ENCODE results near the gene OMG.
"Not testable (repeated sequence)": the region's sequence is repeated elsewhere in the genome, so short reads cannot be mapped to it uniquely, and the experiment has no call there.

Gene OMG

GRCh38 chr17:31308372-31309334 lies 11.6 kb upstream of the OMG start:
- DNase-seq (ENCODE audit: low spot score), result no peak

DNA sequence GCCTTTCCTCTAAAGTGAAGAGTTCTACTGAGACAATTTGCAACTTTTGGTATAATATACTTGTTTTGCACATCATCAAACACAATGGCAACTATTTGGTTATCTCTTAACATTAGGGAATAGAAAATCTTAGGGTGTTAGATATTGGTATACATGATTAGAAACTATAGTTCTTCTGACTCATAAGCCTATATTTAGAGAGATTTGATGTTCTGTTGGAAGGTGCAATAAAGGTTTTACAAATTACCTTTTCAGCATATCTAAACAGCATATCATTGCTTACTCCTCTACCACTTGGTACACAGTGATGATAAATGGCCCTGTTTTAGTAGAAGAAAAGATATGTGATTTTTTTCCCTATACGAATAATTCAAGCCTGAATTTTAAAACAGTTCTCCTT lies 10.6 kb upstream of the OMG start:
- DNase-seq (ENCODE audit: low spot score), result no peak

DNA sequence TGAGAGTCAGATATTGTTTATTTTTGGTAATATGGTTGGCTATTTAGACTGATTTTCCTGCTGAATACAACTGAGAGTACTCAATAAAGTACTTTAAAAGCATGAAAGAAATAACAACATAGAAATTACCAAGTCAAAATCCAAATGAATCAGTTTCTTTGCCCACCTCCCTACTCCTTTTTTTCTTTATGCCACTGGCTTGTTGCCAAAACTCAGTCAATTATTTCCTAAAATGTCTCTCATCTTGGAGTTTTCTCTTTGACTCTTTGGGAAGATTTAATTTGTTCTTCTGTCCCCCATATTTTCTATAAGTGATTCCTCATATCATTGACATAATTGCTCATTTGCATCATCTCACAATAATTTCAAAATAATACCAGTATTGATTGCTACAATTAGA lies 2.6 kb upstream of the OMG start:
- DNase-seq (ENCODE audit: low spot score), result no peak

DNA sequence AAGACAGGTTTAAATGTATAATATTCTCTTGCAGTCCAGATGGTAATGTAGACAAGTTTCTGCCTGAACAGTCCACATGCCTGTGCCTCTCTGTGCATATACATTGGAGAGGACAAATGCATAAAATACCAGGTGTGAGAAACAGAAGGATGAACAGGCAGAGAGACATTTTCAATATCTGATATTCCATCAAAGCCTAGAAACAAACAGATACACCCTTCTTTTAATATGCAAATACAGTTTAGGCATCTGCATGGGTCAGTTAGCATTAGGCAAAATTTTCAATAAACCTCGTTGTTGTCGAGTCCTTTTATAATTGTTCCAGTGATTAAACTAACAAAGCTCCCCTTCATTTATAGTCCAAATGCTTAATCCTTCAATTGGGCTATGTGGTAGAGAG lies 897 bp downstream of the OMG start:
- no peak for DNase-seq (ENCODE audit: low spot score)

DNA sequence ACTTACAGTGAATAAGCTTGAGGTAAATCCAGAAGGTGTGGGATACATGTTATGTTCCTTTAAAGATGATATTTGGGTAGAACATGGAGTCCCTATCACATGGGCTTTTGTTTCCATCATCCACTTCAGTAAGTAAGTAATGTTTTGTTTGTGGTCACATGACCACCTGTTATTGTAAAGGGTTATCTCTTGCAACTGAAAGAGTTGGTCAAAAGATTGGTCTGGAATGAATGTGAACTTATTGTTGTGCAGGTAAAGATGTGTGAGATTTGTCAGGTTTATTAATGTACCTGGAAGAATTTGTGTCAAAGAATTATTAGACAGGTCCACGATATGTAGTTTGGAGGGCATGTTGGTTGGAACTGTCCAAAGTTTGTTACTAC lies 1.6 kb downstream of the OMG start:
- DNase-seq (ENCODE audit: low spot score), result no peak

- DNase-seq (ENCODE audit: low spot score), result no peak
These were observed 2.1 kb downstream of the OMG start for GRCh38 chr17:31294820-31295488.

GRCh38 chr17:31294231-31294630 lies 2.8 kb downstream of the OMG start:
- no peak for DNase-seq (ENCODE audit: low spot score)

- DNase-seq (ENCODE audit: low spot score), result no peak
These were observed 3.5 kb downstream of the OMG start for GRCh38 chr17:31293581-31293980.

DNA sequence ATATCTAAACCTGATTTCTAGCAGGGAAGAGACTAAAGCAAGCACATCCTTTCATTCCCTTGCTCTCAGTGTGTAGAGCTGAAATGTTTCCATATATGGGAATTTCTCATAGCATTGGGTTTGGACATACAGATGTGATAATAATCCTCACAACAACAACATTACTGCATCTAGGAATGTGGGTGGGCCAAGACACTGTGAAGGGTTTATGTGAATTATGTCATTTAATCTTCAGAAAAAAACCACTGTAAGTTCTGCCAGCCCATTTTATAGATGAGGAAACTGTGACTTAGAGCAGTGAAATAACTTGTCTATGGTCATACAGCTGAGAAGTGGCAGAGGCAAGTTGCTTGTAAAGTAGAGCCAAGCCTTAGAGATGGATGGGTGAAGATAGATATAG lies 5.2 kb downstream of the OMG start:
- DNase-seq (ENCODE audit: low spot score), result no peak

- no peak for DNase-seq (ENCODE audit: low spot score)
These were observed 7.2 kb downstream of the OMG start for GRCh38 chr17:31289790-31290189.

DNA sequence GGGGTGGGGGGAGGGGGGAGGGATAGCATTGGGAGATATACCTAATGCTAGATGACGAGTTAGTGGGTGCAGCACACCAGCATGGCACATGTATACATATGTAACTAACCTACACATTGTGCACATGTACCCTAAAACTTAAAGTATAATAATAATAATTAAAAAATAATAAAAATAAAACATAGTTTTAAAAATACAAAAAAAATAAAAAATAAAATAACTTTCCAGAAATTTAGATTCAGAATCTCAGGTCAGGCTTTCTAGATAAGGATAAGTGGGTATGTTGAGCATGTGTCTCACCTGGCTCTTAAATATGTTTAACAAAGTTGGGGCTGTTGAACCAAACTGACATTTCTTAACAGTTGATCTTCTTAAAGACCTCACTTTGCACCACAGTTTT lies 9.1 kb downstream of the OMG start:
- not testable (repeated sequence) for DNase-seq (ENCODE audit: low spot score)

GRCh38 chr17:31286587-31286986 lies 10.5 kb downstream of the OMG start:
- DNase-seq (ENCODE audit: low spot score), result no peak

DNA sequence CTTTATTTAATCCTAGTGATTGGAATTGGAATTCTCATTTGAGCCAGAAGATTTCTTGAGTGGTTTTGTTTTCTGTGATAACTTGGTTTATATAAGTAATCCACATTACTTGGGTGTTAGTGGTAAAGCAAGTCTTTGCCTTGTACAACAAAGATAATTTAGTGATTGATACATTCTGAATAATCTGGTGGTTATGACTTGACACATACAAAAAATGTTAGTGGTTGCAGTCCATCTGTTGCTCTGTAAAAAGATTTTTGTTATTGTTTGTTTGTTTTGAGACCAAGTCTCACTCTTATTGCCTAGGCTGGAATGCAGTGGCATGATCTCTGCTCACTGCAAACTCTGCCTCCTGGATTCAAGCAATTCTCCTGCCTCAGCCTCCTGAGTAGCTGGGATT lies 13.2 kb downstream of the OMG start:
- no peak for DNase-seq (ENCODE audit: low spot score)

DNA sequence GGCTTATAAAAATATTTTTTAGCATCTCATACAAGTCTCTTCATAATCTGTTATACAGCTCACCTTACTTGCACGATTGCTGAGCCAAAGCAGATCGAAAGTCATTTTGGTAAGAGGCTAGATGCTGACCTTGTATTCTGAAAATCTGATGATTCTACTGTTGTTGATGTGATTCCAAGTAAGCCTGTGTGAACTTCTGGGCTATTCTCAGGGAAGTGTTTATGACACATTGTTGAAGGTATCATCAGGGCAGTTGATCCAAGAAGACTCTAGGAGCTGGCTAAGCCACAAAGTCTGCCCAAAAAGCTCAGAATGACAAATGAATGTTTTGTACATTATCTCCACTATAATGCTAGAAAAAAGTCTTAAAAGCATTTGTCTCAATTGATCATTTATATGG lies 16.0 kb downstream of the OMG start:
- no peak for DNase-seq (ENCODE audit: low spot score)

DNA sequence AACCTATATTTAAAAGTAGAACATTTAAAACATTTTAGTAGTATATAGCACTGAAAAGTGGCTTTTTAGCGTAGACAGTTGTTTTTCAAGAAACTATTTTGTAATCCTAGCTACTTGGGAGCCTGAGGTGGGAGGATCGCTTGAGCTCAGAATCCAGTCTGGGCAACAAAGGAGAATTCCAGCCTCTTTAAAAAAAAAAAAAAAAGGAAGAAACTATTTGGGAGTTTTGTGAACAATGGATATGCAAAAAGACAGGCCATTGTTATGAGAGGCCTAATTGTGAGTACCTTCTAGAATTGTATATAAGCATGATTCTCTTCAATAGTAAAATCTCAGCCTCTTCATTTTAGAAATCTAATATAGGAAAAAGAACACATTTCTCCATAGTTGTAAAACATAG lies 17.6 kb downstream of the OMG start:
- no peak for DNase-seq (ENCODE audit: low spot score)

- DNase-seq (ENCODE audit: low spot score), result no peak
These were observed 21.9 kb downstream of the OMG start for GRCh38 chr17:31275116-31275515.

DNA sequence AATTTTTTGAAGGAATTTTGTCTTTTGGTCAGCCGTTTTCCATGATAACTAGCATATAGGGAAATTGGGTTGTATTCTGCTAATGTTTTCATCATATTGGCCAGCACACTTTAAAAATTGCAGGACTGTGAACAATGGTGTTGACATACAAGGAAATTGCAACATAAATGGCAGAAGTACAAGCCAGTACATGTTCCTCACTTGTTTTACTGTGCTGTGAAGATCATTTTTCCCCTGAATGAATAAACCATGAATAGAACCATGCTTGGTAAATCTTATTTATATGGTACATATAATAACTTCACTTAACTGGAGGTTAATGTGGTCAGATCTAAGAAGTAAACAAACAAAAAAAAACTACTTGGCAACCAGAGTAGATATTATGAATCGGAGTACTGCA lies 22.8 kb downstream of the OMG start:
- no peak for DNase-seq (ENCODE audit: low spot score)

GRCh38 chr17:31273516-31273915 lies 23.5 kb downstream of the OMG start:
- no peak for DNase-seq (ENCODE audit: low spot score)

DNA sequence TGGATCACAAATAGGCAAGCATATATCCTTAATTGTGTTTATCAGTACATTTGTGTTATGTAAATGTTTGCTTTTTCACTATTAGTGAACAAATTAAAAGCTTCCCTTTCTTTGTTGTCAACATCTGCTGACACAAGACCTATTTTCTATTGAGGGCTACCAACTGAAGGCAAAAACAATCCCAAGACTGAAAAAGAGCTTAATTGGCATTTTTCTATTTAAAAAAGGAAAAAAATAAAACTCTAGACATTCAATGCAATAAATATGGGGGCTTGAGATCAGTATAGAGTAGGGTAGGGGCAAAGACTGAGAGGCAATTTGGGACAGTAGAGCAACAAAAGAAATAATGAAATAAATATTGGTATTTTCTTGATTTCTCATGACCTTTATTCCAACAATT lies 24.2 kb downstream of the OMG start:
- no peak for DNase-seq (ENCODE audit: low spot score)

GRCh38 chr17:31272236-31272635 lies 24.8 kb downstream of the OMG start:
- DNase-seq (ENCODE audit: low spot score), result no peak

GRCh38 chr17:31269578-31269983 lies 27.5 kb downstream of the OMG start:
- no peak for DNase-seq (ENCODE audit: low spot score)

DNA sequence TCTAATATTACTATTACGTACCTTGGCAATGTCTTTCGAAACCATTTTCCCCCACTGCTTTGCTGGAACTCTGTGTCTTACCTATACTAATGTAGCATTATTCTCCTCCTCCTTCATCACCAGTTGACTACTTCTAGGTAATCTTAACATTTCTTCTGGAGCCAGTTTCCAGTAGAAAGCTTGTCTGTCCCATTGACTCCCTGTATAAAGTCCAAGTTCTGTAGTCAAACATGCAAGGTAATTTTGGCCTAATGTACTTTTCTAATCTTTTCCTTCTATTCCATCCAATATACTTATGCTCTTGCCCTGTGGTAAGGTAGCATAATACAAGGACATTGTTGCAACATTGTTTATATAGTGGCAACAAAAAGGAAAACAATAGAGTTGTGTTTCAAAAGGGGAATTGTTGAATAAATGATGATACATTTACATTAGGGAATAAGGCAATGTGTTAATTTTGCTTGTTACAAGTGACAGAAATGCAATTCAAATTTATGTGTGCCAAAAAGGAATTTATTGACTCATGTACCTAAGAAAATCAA lies 27.9 kb downstream of the OMG start:
- DNase-seq (ENCODE audit: low spot score), result no peak

- no peak for DNase-seq (ENCODE audit: low spot score)
These were observed 31.0 kb downstream of the OMG start for GRCh38 chr17:31266042-31266441.
